Hepatocyte (in vitro differentiated cells): ENCODE data around the gene DPYD.

Source experiments
- CTCF ChIP-seq: fragments of 200-600 bp; sonication (generic); IDR thresholded peaks from 2 replicates; pipeline ENCODE4 v1.5.1; 2016; ENCODE audit warnings: antibody characterized with exemption, mild to moderate bottlenecking; ENCODE audit not compliant: poor library complexity
- EZH2 ChIP-seq: fragments of 200-600 bp; sonication (generic); IDR thresholded peaks from 2 replicates; pipeline ENCODE4 v1.6.1; 2016; ENCODE audit warnings: antibody characterized with exemption, mild to moderate bottlenecking, borderline replicate concordance
- EZH2phosphoT487 ChIP-seq: fragments of 200-600 bp; sonication (generic); IDR thresholded peaks from one replicate; pipeline ENCODE4 v1.6.1; 2018; ENCODE audit warnings: antibody characterized with exemption, mild to moderate bottlenecking, low read depth, moderate library complexity; ENCODE audit not compliant: unreplicated experiment, severe bottlenecking

DNA sequence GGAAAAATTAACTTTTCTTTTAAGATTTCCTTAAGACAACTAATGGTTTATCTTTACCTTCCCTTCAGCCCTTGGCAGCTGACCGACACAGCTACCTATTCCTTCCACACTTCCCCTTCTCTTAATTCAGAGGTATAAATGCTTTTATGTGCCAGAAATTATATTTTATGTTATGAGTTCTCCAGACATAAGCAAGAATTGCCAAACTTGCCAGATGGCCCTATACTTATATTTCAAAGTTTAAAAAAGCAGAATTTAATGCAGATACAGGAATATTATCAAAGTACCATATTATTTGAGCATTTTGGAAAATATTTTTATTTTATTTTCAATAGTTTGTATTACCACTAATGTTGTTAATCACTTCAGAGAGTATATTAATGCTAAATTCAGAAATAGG is 754.2 kb downstream of the DPYD start:
- TF ChIP-seq CTCF (no peak), EZH2phosphoT487 (no peak), EZH2 (no peak)
